Spinal cord (tissue), 10 donors: ENCODE results near the gene MGARP. TPM values are rescaled to one million over a fixed set of nuclear protein-coding genes. Genes with fewer than 3 reads are reported as not detected.
A peak's percentile ranks its signal among the peaks of the same experiment; 100 is the strongest.

Experiments used
- DNase-seq, 6 donors: peaks; one replicate each; pipeline versions ENCODE4 v3.0.0 to v3.0.0-alpha.2; 2013 to 2015; ENCODE audit warnings: low spot score in 6 of 6, low read depth in 4 of 6
- H3K27ac ChIP-seq: one replicate; pipeline ENCODE4 v1.5.1; 2013; ENCODE audit warnings: low read depth, low read length, control low read depth
- H3K27me3 ChIP-seq: one replicate; pipeline ENCODE4 v1.6.1; 2013; ENCODE audit warnings: low read length; ENCODE audit not compliant: control insufficient read depth, insufficient read depth
- H3K36me3 ChIP-seq: one replicate; pipeline ENCODE4 v1.6.1; 2013; ENCODE audit warnings: low read length; ENCODE audit not compliant: control insufficient read depth, insufficient read depth
- H3K4me1 ChIP-seq: one replicate; pipeline ENCODE4 v1.6.1; 2013; ENCODE audit warnings: low read length; ENCODE audit not compliant: control insufficient read depth, insufficient read depth
- H3K4me3 ChIP-seq: one replicate; pipeline ENCODE4 v1.5.1; 2013; ENCODE audit warnings: low read depth, low read length, control low read depth
- H3K9me3 ChIP-seq: one replicate; pipeline ENCODE4 v1.6.1; 2013; ENCODE audit warnings: low read length; ENCODE audit not compliant: control insufficient read depth, insufficient read depth
- WGBS: methylation state at CpG from one replicate; pipeline ENCODE4 v1.1.5; 2013; ENCODE audit warnings: missing lambda C conversion rate; ENCODE audit not compliant: insufficient coverage; 5-methylcytosine and 5-hydroxymethylcytosine counted together
- polyA plus RNA-seq, 2 donors: library from polyadenylated mRNA; unstranded; fragments of 120-200 nt; gene quantifications; one replicate each; pipeline ENCODE4 v1.2.1, GENCODE V29; 2013; ENCODE audit not compliant: insufficient read length in 2 of 2
- total RNA-seq, 2 donors: library from RNA; depleted of rRNA in 1 of 2; stranded (reverse); fragments of 120-200 nt in 1 of 2; fragments of >200 nt in 1 of 2; gene quantifications; one replicate each; pipeline versions ENCODE4 v1.2.3 to v1.2.4, GENCODE V29; 2013 to 2014
- donor health status: healthy.

The MGARP gene
- total and polyA plus RNA-seq, 4 donors: 0.95 to 1.8 (median 1.1) TPM

DNA sequence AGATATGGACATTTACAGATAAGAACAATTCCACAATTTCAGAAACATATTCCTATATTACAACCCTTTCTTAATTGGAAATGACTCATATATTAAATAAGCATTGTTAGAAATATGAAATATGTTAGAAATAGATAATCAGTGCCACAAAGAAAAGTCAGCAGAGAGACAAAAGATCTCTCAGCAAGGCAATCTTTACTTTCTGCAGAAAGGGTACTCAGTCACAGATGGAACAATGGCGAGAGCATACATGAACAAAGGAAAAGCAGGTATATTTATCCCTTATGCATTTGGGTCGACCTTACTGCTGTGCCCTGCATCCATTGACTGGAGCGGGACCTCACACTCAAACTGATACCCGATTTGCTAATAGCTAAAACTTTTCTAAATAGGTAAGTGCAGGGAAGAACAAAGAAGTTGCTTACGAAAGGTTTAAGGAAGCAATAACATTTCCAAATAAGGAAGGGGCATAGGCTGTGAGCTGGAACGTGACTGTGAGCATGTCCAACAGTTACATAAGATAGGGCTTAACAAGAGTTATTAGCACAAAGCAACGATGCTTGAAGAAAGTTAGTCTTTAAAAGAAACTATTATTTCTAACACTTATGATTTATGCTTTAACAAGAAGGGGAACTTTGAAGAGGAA lies 40.8 kb downstream of the MGARP start:
- H3K4me1 ChIP-seq: no peaks in the 10 kb centered on the region
- no peaks in the 10 kb centered on the region for H3K27me3 ChIP-seq
- no peaks in the 10 kb centered on the region for H3K36me3 ChIP-seq
- 90% methylated on average over 2 of the region's 7 CpGs for WGBS
- no peak for DNase-seq
- no peak overlapping the region for H3K4me3 ChIP-seq
- no peaks in the 10 kb centered on the region for H3K9me3 ChIP-seq
- no peak overlapping the region for H3K27ac ChIP-seq

DNA sequence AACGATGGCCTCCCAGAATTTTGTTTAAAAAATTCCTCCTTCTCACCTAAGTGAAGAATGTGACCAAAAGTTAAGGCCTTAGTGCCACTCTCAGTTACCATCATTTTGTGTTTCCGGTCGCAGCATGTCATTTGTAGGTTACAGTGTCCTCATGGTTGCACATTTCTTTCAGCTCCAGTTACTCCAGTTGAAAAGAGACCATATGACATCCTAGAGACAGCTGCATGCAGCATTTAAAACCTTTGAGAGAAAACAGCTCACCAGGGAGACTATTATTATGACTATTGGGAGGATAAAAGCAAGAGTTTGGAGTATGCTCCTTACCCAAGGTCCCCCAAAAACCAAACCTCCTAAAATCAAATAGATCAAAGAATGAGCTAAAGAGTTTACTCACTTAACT lies 45.8 kb downstream of the MGARP start:
- DNase-seq: no peak

DNA sequence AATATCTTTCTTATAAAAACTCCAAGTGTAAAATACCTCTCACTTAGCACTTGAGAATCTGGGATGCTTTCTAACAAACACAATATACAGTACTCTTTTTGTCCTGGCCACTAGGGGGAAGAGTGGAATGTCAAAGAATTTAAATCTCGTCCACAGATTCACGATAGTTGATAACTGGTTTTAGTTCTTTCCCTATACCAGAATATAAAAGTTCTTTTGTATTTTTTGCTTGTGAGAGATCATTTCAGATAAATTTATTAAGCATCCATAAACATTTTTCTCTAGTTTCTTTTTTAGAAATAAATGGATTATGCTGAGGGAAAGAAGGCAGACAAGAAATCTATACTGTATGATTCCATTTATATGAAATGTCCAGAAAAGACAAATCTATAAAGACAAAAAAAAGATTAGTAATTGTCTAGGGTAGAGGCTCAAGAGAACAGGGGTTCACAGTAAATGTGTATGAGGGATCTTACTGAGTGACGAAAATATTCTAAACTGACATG lies 50.4 kb downstream of the MGARP start:
- H3K36me3 ChIP-seq: no peaks in the 10 kb centered on the region
- H3K4me1 ChIP-seq: no peaks in the 10 kb centered on the region
- H3K4me3 ChIP-seq: no peak overlapping the region
- WGBS: no CpG with 5 or more reads among the region's 3 CpGs
- peak in 5 of 6 donors; percentile 11 to 84 (median 36) for DNase-seq
- no peak overlapping the region for H3K27ac ChIP-seq
- H3K27me3 ChIP-seq: no peaks in the 10 kb centered on the region
- no peaks in the 10 kb centered on the region for H3K9me3 ChIP-seq

More for the DNA sequence above, 45.8 kb downstream of the MGARP start:
- Histone ChIP-seq H3K27ac (no peak overlapping the region), H3K36me3 (no peaks in the 10 kb centered on the region), H3K27me3 (no peaks in the 10 kb centered on the region), H3K4me1 (no peaks in the 10 kb centered on the region), H3K9me3 (no peaks in the 10 kb centered on the region), H3K4me3 (no peak overlapping the region)
- WGBS: no CpG with 5 or more reads among the region's 3 CpGs

DNA sequence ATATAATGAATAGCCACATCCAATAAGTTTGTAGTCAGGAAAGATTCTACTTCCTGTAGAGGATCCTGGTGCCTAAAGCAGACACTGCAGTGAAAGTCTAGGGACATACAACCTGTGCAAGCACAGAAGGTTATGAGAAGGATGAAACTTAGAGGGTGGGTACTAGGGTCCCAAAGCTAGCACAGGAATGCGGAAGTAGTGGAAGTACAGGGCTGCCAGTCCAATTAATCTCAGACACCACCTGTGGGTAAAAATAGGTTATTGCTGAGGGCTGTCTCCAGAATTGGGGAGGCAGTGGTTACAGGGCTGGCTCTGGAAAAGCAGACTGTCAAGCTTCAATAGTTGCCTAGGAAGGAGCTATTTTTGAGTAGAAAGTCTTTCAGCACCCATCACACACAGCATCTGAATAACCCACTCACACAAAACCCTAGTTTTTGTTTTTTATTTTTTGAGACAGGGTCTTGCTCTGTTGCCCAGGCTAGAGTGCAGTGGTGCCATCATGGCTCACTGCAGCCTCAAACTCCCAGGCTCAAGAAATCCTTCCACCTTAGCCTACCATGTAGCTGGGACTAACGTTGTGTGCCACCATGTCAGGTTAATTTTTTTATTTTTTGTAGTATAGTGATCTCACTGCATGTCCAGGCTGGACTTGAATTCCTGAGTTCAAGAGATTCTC lies 52.2 kb downstream of the MGARP start:
- no peaks in the 10 kb centered on the region for H3K4me1 ChIP-seq
- no CpG with 5 or more reads among the region's 2 CpGs for WGBS
- H3K9me3 ChIP-seq: no peaks in the 10 kb centered on the region
- H3K27ac ChIP-seq: no peak overlapping the region
- no peak overlapping the region for H3K4me3 ChIP-seq
- no peaks in the 10 kb centered on the region for H3K27me3 ChIP-seq
- DNase-seq: no peak
- H3K36me3 ChIP-seq: no peaks in the 10 kb centered on the region

DNA sequence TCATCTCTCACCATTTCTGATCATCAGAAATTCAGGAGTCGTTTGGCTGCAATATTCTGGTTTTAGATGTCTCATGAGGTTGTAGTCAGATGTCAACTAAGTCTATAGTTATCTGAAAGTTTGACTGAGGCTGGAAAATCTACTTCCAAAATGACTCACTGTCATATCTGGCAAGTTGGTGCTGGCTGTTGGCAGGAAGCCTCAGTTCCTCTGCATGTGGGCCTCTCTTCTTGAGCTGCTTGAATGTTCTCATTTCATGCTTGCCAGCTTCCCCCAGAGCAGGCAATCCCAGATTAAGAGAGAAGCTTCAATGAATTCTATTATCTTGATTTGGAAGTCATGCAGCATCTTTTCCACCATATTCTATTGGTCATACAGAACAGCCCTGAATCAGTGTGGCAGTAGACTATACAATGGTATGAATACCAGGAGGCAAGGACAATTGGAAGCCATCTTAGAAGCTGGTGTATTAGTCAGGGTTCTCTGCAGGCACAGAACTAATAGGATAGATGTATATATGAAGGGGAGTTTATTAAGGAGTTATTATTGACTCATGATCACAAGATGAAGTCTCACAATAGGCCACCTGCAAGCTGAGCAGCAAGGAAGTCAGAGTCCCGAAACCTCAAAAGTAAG lies 56.2 kb downstream of the MGARP start:
- no peaks in the 10 kb centered on the region for H3K4me1 ChIP-seq
- no peak overlapping the region for H3K27ac ChIP-seq
- no peaks in the 10 kb centered on the region for H3K36me3 ChIP-seq
- H3K27me3 ChIP-seq: no peaks in the 10 kb centered on the region
- peak in 2 of 6 donors; percentile 6 to 62 for DNase-seq
- H3K4me3 ChIP-seq: no peak overlapping the region
- 91% methylated on average over 1 of the region's 2 CpGs for WGBS
- H3K9me3 ChIP-seq: no peaks in the 10 kb centered on the region

DNA sequence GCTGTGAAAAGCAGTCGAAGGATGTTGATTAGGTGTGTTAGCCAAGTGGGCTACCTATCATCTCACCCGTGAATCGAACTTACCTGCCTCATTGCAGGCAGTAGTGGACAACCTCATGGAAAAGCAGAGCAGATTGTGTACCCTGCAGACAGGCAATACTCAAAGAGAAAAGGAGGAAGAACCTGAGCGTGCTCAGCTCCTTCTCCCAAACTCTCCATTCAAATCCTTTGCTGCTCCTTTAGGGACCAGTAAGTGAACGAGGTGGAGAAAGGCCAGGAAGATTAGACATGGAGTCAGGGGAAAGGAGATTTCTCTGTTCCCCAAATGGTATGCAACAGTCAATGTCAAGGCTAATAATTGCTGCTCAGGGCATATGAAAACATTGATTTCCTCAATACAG lies 57.8 kb downstream of the MGARP start:
- Histone ChIP-seq H3K4me3 (no peak overlapping the region), H3K9me3 (no peaks in the 10 kb centered on the region), H3K27me3 (no peaks in the 10 kb centered on the region), H3K4me1 (no peaks in the 10 kb centered on the region), H3K27ac (no peak overlapping the region), H3K36me3 (no peaks in the 10 kb centered on the region)
- DNase-seq: no peak
- no CpG with 5 or more reads among the region's 5 CpGs for WGBS

DNA sequence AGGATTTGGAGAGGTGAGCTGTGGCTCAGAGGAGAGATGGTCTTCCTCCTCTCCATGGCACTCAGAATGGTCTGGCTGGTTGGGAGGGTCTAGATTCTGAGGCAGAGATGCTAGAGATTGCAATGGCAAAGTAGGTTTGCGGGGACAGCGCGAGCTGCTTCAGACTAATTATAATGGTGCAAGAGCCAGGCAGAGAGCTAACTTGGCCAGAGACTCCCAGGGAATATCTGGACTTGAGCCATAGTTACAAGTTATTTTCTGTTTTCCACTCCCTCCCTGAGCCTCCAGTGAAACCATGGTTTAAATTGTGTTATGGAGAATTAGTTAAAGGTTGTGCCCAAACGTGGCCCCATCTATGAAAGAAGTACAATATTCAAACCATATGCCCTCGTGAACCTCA lies 58.3 kb downstream of the MGARP start:
- DNase-seq: no peak
- Histone ChIP-seq H3K27me3 (no peaks in the 10 kb centered on the region), H3K27ac (no peak overlapping the region), H3K4me1 (no peaks in the 10 kb centered on the region), H3K36me3 (no peaks in the 10 kb centered on the region), H3K9me3 (no peaks in the 10 kb centered on the region), H3K4me3 (no peak overlapping the region)
- 93% methylated on average over 3 of the region's 5 CpGs for WGBS

DNA sequence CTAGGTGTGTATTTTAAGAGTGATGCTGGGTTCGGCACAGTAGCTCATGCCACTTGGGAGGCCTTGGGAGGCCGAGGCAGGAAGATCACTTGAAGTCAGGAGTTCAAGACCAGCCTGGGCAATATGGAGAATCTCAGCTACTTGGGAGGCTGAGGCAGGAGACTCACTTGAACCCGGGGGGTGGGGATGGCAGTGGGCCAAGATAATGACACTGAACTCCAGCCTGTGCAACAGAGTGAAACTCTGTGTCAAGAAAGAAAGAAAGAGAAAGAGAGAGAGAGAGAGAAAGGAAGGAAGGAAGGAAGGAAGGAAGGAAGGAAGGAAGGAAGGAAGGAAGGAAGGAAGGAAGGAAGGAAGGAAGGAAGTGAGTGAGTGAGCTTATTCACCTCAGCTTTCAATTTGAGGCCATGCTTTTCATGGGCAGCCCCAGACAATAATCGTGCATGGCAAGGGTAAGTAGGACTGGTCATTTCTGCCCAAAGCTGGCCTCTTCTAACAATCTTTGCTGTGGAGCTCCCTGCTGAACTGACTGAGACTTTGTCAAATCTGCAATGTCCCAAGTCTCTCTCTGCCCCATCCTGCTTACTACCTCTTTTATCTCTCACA lies 60.5 kb downstream of the MGARP start:
- Histone ChIP-seq H3K9me3 (no peaks in the 10 kb centered on the region), H3K27ac (no peak overlapping the region), H3K4me1 (no peaks in the 10 kb centered on the region), H3K27me3 (no peaks in the 10 kb centered on the region), H3K4me3 (no peak overlapping the region), H3K36me3 (no peaks in the 10 kb centered on the region)
- no peak for DNase-seq
- 97% methylated on average over 4 of the region's 4 CpGs for WGBS
